Suprapubic skin (tissue), 4 donors: Measurements from ENCODE around the gene TMPRSS13. TPM values are rescaled to one million over a fixed set of nuclear protein-coding genes. Genes with fewer than 3 reads are reported as not detected.
A peak's percentile ranks its signal among the peaks of the same experiment; 100 is the strongest.

Source experiments
- DNase-seq, 2 donors: peaks; one replicate each; pipeline ENCODE4 v3.0.0-alpha.2; 2019; ENCODE audit warnings: low spot score in 2 of 2
- H3K27ac ChIP-seq: fragments of 200-600 bp; sonication (generic); one replicate; pipeline ENCODE4 v1.5.1; 2019
- H3K27me3 ChIP-seq: fragments of 200-600 bp; sonication (generic); one replicate; pipeline ENCODE4 v1.5.1; 2019
- H3K36me3 ChIP-seq: fragments of 200-600 bp; sonication (generic); one replicate; pipeline ENCODE4 v1.5.1; 2019
- H3K4me1 ChIP-seq: fragments of 200-600 bp; sonication (generic); one replicate; pipeline ENCODE4 v1.5.1; 2019
- H3K4me3 ChIP-seq: fragments of 200-600 bp; sonication (generic); one replicate; pipeline ENCODE4 v1.5.1; 2019; ENCODE audit warnings: mild to moderate bottlenecking
- H3K9me3 ChIP-seq: fragments of 200-600 bp; sonication (generic); one replicate; pipeline ENCODE4 v1.5.1; 2019
- EP300 ChIP-seq: sonication (generic); formaldehyde crosslinking; IDR thresholded peaks from one replicate; pipeline ENCODE4 v1.6.1; 2017; ENCODE audit warnings: antibody characterized with exemption
- POLR2A ChIP-seq, 2 donors: fragments of 450-650 bp; IDR thresholded peaks; one replicate each; pipeline ENCODE4 v1.6.1; 2017; ENCODE audit warnings: antibody characterized with exemption in 2 of 2, mild to moderate bottlenecking in 2 of 2, moderate library complexity in 2 of 2
- POLR2AphosphoS5 ChIP-seq, 3 donors: sonication (generic); formaldehyde crosslinking; IDR thresholded peaks; one replicate each; pipeline ENCODE4 v1.6.1; 2017; ENCODE audit warnings: antibody characterized with exemption in 3 of 3
- WGBS: methylation state at CpG from one replicate; pipeline ENCODE4 v1.1.5; 2018; 5-methylcytosine and 5-hydroxymethylcytosine counted together
- total RNA-seq, 4 donors: library from RNA; depleted of rRNA; stranded (reverse); fragments of >200 nt; gene quantifications; one replicate each; pipeline ENCODE4 v1.1.0, GENCODE V29; 2016
- TF ChIP-seq, protein P1 (sequence below), 2 donors: fragments of 200-600 bp in 1 of 2; fragments of 450-650 bp in 1 of 2; sonication (generic) in 1 of 2; IDR thresholded peaks; one replicate each; pipeline ENCODE4 v1.5.1; 2016 to 2019; ENCODE audit warnings: antibody characterized with exemption in 2 of 2, mild to moderate bottlenecking in 1 of 2, moderate library complexity in 1 of 2

Gene TMPRSS13
- total RNA-seq, 4 donors from 2014 or later: 24.7 to 92.0 (median 73.1) TPM

DNA sequence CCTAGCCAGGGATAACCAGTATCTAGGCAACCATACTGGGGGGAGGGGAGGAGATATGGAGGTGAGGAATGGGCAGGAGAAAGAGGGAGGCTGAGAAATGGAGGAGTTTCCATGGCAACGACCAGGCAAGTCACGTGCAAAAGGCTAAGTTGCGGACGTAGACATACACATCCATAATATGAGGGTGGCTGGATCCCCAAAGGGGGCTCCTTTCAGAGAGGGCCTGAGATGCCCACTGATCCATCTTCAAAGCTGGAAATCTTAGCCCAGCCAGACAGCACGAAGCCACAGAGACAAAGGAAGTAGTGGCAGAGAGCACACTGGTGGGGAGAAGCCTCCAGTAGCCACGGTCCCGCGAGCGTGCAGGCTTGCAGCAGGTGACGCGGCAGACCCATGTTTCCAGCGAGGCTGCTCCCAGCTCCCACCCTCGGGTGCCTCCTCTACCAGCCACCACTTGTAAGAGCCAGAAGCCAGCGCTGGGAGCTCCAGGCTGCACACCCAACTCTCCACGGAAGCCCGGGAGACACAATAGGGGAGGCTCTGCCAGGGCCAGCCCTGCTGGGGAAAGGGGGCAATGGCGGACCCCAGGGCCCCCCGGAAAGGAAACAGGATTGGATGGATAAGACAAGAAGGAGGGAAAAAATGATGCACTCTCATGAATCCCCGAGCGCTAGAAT is 53.7 kb downstream of the TMPRSS13 start:
- Histone ChIP-seq H3K4me3 (peak overlapping the region; percentile 60), H3K27ac (no peak overlapping the region), H3K4me1 (peaks cover 36% of the 10 kb centered on the region), H3K27me3 (peaks cover 55% of the 10 kb centered on the region), H3K36me3 (no peaks in the 10 kb centered on the region), H3K9me3 (no peaks in the 10 kb centered on the region)
- WGBS: 9% methylated on average over 12 of the region's 20 CpGs
- DNase-seq: no peak
- TF ChIP-seq, protein P1, sequence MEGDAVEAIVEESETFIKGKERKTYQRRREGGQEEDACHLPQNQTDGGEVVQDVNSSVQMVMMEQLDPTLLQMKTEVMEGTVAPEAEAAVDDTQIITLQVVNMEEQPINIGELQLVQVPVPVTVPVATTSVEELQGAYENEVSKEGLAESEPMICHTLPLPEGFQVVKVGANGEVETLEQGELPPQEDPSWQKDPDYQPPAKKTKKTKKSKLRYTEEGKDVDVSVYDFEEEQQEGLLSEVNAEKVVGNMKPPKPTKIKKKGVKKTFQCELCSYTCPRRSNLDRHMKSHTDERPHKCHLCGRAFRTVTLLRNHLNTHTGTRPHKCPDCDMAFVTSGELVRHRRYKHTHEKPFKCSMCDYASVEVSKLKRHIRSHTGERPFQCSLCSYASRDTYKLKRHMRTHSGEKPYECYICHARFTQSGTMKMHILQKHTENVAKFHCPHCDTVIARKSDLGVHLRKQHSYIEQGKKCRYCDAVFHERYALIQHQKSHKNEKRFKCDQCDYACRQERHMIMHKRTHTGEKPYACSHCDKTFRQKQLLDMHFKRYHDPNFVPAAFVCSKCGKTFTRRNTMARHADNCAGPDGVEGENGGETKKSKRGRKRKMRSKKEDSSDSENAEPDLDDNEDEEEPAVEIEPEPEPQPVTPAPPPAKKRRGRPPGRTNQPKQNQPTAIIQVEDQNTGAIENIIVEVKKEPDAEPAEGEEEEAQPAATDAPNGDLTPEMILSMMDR (IDR thresholded peaks at IDR 0.05): no peak

DNA sequence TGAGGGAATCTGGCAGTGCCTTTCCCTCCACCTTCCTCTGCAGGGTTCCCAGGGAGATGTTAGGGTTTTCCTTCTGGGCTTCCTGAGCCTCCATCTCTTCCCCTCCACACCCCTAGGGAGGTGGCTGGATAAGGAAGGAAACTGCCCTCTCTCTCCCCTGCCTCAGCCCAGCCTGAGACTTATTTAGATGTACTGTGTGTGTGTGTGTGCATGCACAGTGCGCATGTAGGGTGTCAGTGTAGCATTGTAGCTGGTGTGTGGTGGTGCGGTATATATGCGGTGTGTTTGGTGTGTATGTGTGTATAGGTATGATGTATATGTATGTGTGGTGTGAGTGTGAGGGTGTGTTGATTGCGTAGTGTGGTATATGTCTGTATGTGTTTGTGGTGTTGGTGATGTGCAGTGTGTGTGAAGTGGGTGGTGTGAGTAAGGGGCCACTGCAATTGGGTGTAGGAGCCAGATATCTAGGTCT is 54.3 kb downstream of the TMPRSS13 start:
- Histone ChIP-seq H3K27ac (no peak overlapping the region), H3K27me3 (peaks cover 55% of the 10 kb centered on the region), H3K36me3 (no peaks in the 10 kb centered on the region), H3K4me1 (peaks cover 42% of the 10 kb centered on the region), H3K9me3 (no peaks in the 10 kb centered on the region), H3K4me3 (peak overlapping the region; percentile 60)
- no peak for DNase-seq
- TF ChIP-seq EP300 (no peak), POLR2A (IDR thresholded peaks at IDR 0.05) (no peak), POLR2AphosphoS5 (IDR thresholded peaks at IDR 0.05) (no peak)
- TF ChIP-seq, protein P1 (IDR thresholded peaks at IDR 0.05): no peak
- 96% methylated on average over 4 of the region's 4 CpGs for WGBS

DNA sequence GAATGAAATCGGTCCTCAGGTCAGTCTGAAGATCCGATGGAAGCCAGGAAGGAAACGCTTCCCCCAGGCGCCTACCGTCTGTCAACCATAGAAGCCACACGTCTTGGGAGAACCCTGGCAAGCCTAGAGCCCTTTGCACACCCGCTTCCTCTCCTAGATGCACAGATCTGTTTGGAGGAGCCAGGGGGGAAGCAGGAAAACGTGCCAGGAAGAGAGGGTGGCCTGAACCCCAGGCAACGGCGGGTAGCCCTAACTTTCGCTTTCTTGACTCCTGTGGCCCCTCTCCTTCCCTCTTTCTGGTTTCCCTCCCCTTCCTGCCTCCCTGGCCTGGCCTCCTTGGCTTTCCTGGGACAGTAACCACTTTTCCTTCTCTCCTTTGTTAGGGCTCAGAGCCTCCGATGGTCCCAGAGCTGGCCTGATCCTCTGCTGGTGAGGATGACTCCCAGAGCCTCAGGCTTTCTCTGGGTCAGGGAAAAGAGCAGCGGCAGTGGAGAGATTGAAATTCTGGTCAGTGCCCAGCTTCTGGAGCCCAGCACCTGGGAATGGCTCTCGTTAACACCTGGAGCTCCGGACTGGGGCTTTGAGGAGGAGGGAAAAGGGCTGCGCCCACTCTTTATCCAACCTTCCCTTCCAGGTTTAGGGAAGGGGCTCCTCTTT is 54.8 kb downstream of the TMPRSS13 start:
- WGBS: 62% methylated on average over 16 of the region's 16 CpGs
- Histone ChIP-seq H3K4me3 (peak overlapping the region; percentile 16), H3K9me3 (no peaks in the 10 kb centered on the region), H3K4me1 (peaks cover 47% of the 10 kb centered on the region), H3K27ac (no peak overlapping the region), H3K27me3 (peaks cover 55% of the 10 kb centered on the region), H3K36me3 (no peaks in the 10 kb centered on the region)
- TF ChIP-seq, protein P1 (IDR thresholded peaks at IDR 0.05): no peak
- no peak for TF ChIP-seq POLR2AphosphoS5 (IDR thresholded peaks at IDR 0.05)
- TF ChIP-seq EP300: no peak
- no peak for TF ChIP-seq POLR2A (IDR thresholded peaks at IDR 0.05)
- DNase-seq: no peak

DNA sequence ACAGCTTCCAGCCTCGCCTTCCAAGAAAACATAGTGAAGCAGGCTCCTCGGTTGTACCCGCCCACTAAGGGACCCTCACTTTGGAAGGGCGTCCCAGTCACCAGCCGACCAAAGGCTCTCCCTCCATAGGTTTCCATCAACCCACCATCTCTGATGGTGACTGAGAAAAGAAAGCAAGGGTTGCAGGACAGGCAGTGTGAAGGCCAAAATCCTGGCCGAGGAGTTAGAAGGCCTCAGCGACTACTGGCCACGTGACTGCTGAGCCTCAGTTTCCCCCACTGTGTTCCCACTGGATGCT is 55.4 kb downstream of the TMPRSS13 start:
- Histone ChIP-seq H3K27ac (no peak overlapping the region), H3K9me3 (no peaks in the 10 kb centered on the region), H3K36me3 (no peaks in the 10 kb centered on the region), H3K27me3 (peaks cover 55% of the 10 kb centered on the region), H3K4me3 (no peak overlapping the region), H3K4me1 (peaks cover 48% of the 10 kb centered on the region)
- DNase-seq: no peak
- no peak for TF ChIP-seq POLR2A (IDR thresholded peaks at IDR 0.05)
- TF ChIP-seq, protein P1 (IDR thresholded peaks at IDR 0.05): no peak
- no peak for TF ChIP-seq POLR2AphosphoS5 (IDR thresholded peaks at IDR 0.05)
- TF ChIP-seq EP300: no peak
- 88% methylated on average over 8 of the region's 8 CpGs for WGBS

DNA sequence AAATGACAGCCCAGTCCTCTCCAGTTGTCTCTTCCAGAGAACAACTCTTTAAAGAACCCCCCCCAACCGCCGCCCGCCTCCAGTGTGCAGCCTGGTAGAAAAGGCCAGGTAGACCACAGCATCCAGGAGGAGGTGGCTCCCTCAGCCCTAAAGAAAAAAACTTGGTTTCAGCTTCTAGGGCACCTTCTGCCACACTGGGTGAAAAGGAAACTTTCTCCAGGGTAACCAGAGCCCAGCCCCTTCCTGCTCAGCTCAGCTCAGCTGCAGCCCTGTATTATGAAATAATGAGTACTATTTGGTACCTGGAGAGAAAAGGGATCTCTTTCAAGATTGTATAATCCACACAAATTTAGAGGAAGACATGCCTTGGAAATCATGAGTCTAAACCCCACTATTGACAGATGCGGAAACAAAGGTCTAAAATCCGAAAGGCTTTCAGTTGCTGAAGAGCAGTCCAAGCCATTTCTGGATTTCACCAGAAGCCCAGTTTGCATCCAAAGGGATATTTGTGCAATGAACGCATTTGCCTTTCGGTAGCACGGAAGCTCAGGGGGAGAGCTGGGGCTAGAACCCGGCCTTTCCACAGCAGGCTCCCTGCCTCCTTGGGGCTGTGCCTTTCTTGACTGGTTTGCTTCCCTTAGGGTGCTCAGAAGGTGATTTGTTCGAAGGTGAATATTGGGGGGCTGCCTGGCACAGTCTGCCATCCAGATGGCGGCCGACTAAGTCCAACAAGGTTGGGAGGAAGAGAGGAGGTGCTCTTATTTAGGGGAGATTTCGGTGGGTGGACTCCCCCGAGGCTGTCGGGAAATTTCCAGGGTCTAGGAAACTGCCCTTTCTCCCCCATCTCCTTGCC is 56.0 kb downstream of the TMPRSS13 start:
- Histone ChIP-seq H3K4me1 (peaks cover 48% of the 10 kb centered on the region), H3K9me3 (no peaks in the 10 kb centered on the region), H3K4me3 (no peak overlapping the region), H3K27me3 (peaks cover 55% of the 10 kb centered on the region), H3K27ac (no peak overlapping the region), H3K36me3 (no peaks in the 10 kb centered on the region)
- WGBS: 98% methylated on average over 9 of the region's 15 CpGs
- no peak for DNase-seq
- no peak for TF ChIP-seq POLR2AphosphoS5 (IDR thresholded peaks at IDR 0.05)
- no peak for TF ChIP-seq POLR2A (IDR thresholded peaks at IDR 0.05)
- TF ChIP-seq, protein P1 (IDR thresholded peaks at IDR 0.05): no peak
- TF ChIP-seq EP300: no peak
